SH-SY5Y (cell line): ENCODE measurements around the gene SLC6A2.

Experiments used
- GATA2 ChIP-seq: IDR thresholded peaks from 2 replicates; pipeline ENCODE4 v1.6.1; 2011; ENCODE audit warnings: mild to moderate bottlenecking, low read depth, low read length
- GATA3 ChIP-seq: IDR thresholded peaks from 2 replicates; pipeline ENCODE4 v1.6.1; 2011; ENCODE audit warnings: low read depth, mild to moderate bottlenecking, low read length, moderate library complexity

SLC6A2 gene

GRCh38 chr16:55672471-55672870 is 16.7 kb downstream of the SLC6A2 start:
- no peak for TF ChIP-seq GATA2
- no peak for TF ChIP-seq GATA3

- TF ChIP-seq GATA3 (no peak), GATA2 (no peak)
Measured at GRCh38 chr16:55678161-55678821, 22.5 kb downstream of the SLC6A2 start.

GRCh38 chr16:55682086-55682485 is 26.3 kb downstream of the SLC6A2 start:
- no peak for TF ChIP-seq GATA3
- no peak for TF ChIP-seq GATA2

GRCh38 chr16:55685973-55686372 is 30.2 kb downstream of the SLC6A2 start:
- TF ChIP-seq GATA2 (no peak), GATA3 (no peak)

GRCh38 chr16:55686671-55687070 is 30.9 kb downstream of the SLC6A2 start:
- TF ChIP-seq GATA3 (no peak), GATA2 (no peak)

GRCh38 chr16:55687802-55688201 is 32.0 kb downstream of the SLC6A2 start:
- TF ChIP-seq GATA3 = no peak

- TF ChIP-seq GATA3 = no peak
- no peak for TF ChIP-seq GATA2
Measured at GRCh38 chr16:55690841-55691240, 35.1 kb downstream of the SLC6A2 start.

- no peak for TF ChIP-seq GATA2
- TF ChIP-seq GATA3 = no peak
Measured at GRCh38 chr16:55691771-55692170, 36.0 kb downstream of the SLC6A2 start.

GRCh38 chr16:55695595-55695994 is 39.8 kb downstream of the SLC6A2 start:
- TF ChIP-seq GATA3 (no peak), GATA2 (no peak)

- no peak for TF ChIP-seq GATA3
- no peak for TF ChIP-seq GATA2
Measured at GRCh38 chr16:55697867-55698266, 42.1 kb downstream of the SLC6A2 start.

- TF ChIP-seq GATA3 (no peak), GATA2 (no peak)
Measured at GRCh38 chr16:55698331-55698730, 42.5 kb downstream of the SLC6A2 start.

- TF ChIP-seq GATA2 (no peak), GATA3 (no peak)
Measured at GRCh38 chr16:55698946-55699345, 43.2 kb downstream of the SLC6A2 start.

GRCh38 chr16:55699616-55700015 is 43.8 kb downstream of the SLC6A2 start:
- TF ChIP-seq GATA2 (no peak), GATA3 (no peak)

- no peak for TF ChIP-seq GATA3
- TF ChIP-seq GATA2 = no peak
Measured at GRCh38 chr16:55700067-55700466, 44.3 kb downstream of the SLC6A2 start.

- TF ChIP-seq GATA3 (no peak), GATA2 (no peak)
Measured at GRCh38 chr16:55700961-55701360, 45.2 kb downstream of the SLC6A2 start.

GRCh38 chr16:55701442-55702319 is 45.9 kb downstream of the SLC6A2 start:
- TF ChIP-seq GATA2 (no peak), GATA3 (no peak)
